Smooth muscle cell (in vitro differentiated cells): Measurements from ENCODE around the gene C17orf100. TPM values are rescaled to one million over a fixed set of nuclear protein-coding genes. Genes with fewer than 3 reads are reported as not detected.

Experiments used
- DNase-seq: peaks from one replicate; lab custom pipeline; 2025; ENCODE audit not compliant: unreplicated experiment; lab: John Stamatoyannopoulos, UW
- H2AFZ ChIP-seq: fragments of 200-600 bp; sonication (generic); 2 replicates; pipeline ENCODE4 v1.6.0; 2016; ENCODE audit warnings: antibody characterized with exemption, low read depth, mild to moderate bottlenecking
- H3F3A ChIP-seq: fragments of 200-600 bp; sonication (generic); 2 replicates; pipeline ENCODE4 v1.6.0; 2017; ENCODE audit warnings: antibody characterized with exemption, low read depth
- H3K27ac ChIP-seq: fragments of 200-600 bp; sonication (generic); 2 replicates; pipeline ENCODE4 v1.5.1; 2016; ENCODE audit warnings: low read depth, mild to moderate bottlenecking
- H3K27me3 ChIP-seq: fragments of 200-600 bp; sonication (generic); 2 replicates; pipeline ENCODE4 v1.6.1; 2016; ENCODE audit warnings: low read depth, mild to moderate bottlenecking
- H3K36me3 ChIP-seq: fragments of 200-600 bp; sonication (generic); 2 replicates; pipeline ENCODE4 v1.5.1; 2016; ENCODE audit warnings: low read depth
- H3K4me1 ChIP-seq: fragments of 200-600 bp; sonication (generic); 2 replicates; pipeline ENCODE4 v1.5.1; 2016; ENCODE audit warnings: low read depth
- H3K4me2 ChIP-seq: fragments of 200-600 bp; sonication (generic); 2 replicates; pipeline ENCODE4 v1.6.0; 2016; ENCODE audit warnings: mild to moderate bottlenecking
- H3K4me3 ChIP-seq: fragments of 200-600 bp; sonication (generic); 2 replicates; pipeline ENCODE4 v1.5.1; 2016; ENCODE audit warnings: mild to moderate bottlenecking
- H3K79me2 ChIP-seq: fragments of 200-600 bp; sonication (generic); 2 replicates; pipeline ENCODE4 v1.6.0; 2016; ENCODE audit warnings: low read depth, mild to moderate bottlenecking
- H3K9ac ChIP-seq: fragments of 200-600 bp; sonication (generic); 2 replicates; pipeline ENCODE4 v1.6.0; 2016; ENCODE audit warnings: low read depth
- H3K9me3 ChIP-seq: fragments of 200-600 bp; sonication (generic); replicated peaks from 2 replicates; pipeline ENCODE4 v1.5.1; 2016; ENCODE audit warnings: low read depth
- H4K20me1 ChIP-seq: fragments of 200-600 bp; sonication (generic); 2 replicates; pipeline ENCODE4 v1.6.0; 2016; ENCODE audit warnings: low read depth
- CTCF ChIP-seq: fragments of 200-600 bp; sonication (generic); IDR thresholded peaks from 2 replicates; pipeline ENCODE4 v1.5.1; 2017; ENCODE audit warnings: borderline replicate concordance, mild to moderate bottlenecking, antibody characterized with exemption; ENCODE audit not compliant: insufficient read depth, poor library complexity, severe bottlenecking
- WGBS: methylation state at CpG from one replicate; pipeline ENCODE4 v1.1.7; 2016; ENCODE audit warnings: low lambda C conversion rate; 5-methylcytosine and 5-hydroxymethylcytosine counted together
- polyA plus RNA-seq: library from polyadenylated mRNA; unstranded; fragments of >200 nt; fragmentation: Nextera tagmentation; extraction: Ambion mirVana; gene quantifications from 2 replicates; pipeline ENCODE4 v1.2.1, GENCODE V29; 2016
- total RNA-seq: library from RNA; depleted of rRNA; stranded (reverse); fragments of >200 nt; gene quantifications from 2 replicates; pipeline ENCODE4 v1.2.3, GENCODE V29; 2014

Gene C17orf100
- total and polyA plus RNA-seq, 2 experiments from 2014 or later = 5.5 to 5.8 TPM

GRCh38 chr17:6637458-6637840 is 14.1 kb upstream of the C17orf100 start:
- H3K79me2 ChIP-seq = peaks cover 42% of the 10 kb centered on the region
- H3K4me1 ChIP-seq = peaks cover 11% of the 10 kb centered on the region
- no peak overlapping the region for H3K9ac ChIP-seq
- H3F3A ChIP-seq = peaks cover 4% of the 10 kb centered on the region
- H3K27me3 ChIP-seq = no peaks in the 10 kb centered on the region
- TF ChIP-seq CTCF = no peak
- H3K4me3 ChIP-seq = no peak overlapping the region
- H3K27ac ChIP-seq = no peak overlapping the region
- no peak overlapping the region for H2AFZ ChIP-seq
- H4K20me1 ChIP-seq = peaks cover 24% of the 10 kb centered on the region
- H3K4me2 ChIP-seq = no peak overlapping the region
- no peak for DNase-seq
- H3K36me3 ChIP-seq = peaks cover 20% of the 10 kb centered on the region
- 94% methylated on average over 6 of the region's 6 CpGs for WGBS
- H3K9me3 ChIP-seq = no peaks in the 10 kb centered on the region

- Histone ChIP-seq H3K27ac (no peak overlapping the region), H3K4me2 (peak overlapping the region; percentile 90), H3K9ac (no peak overlapping the region), H3K79me2 (peaks cover 45% of the 10 kb centered on the region), H3K27me3 (no peaks in the 10 kb centered on the region), H4K20me1 (peaks cover 27% of the 10 kb centered on the region), H3K4me3 (no peak overlapping the region), H3K36me3 (peaks cover 15% of the 10 kb centered on the region), H3K4me1 (peaks cover 11% of the 10 kb centered on the region), H3F3A (peaks cover 6% of the 10 kb centered on the region), H3K9me3 (no peaks in the 10 kb centered on the region), H2AFZ (no peak overlapping the region)
- 94% methylated on average over 23 of the region's 24 CpGs for WGBS
- DNase-seq = no peak
- TF ChIP-seq CTCF = no peak
Measured at GRCh38 chr17:6638046-6638908, 13.3 kb upstream of the C17orf100 start.

- TF ChIP-seq CTCF = no peak
- Histone ChIP-seq H3K27ac (no peak overlapping the region), H3F3A (peaks cover 6% of the 10 kb centered on the region), H3K27me3 (no peaks in the 10 kb centered on the region), H3K4me2 (peak overlapping the region; percentile 90), H3K79me2 (peaks cover 45% of the 10 kb centered on the region), H2AFZ (no peak overlapping the region), H3K4me3 (peak overlapping the region; percentile 74), H4K20me1 (peaks cover 35% of the 10 kb centered on the region), H3K4me1 (peaks cover 11% of the 10 kb centered on the region), H3K9ac (peak overlapping the region; percentile 96), H3K9me3 (no peaks in the 10 kb centered on the region), H3K36me3 (peaks cover 8% of the 10 kb centered on the region)
- no peak for DNase-seq
- 67% methylated on average over 15 of the region's 15 CpGs for WGBS
Measured at GRCh38 chr17:6639014-6639585, 12.5 kb upstream of the C17orf100 start.
